NCI-H1417 treated with DMSO at 0.1 percent for 48 hours (cell line): ENCODE results near the gene CCDC91.

Source experiments
- DNase-seq: peaks from one replicate; lab custom pipeline; 2025; lab: John Stamatoyannopoulos, UW

The CCDC91 gene

GRCh38 chr12:28536088-28536487, 345.8 kb downstream of the CCDC91 start:
- no peak for DNase-seq

DNA sequence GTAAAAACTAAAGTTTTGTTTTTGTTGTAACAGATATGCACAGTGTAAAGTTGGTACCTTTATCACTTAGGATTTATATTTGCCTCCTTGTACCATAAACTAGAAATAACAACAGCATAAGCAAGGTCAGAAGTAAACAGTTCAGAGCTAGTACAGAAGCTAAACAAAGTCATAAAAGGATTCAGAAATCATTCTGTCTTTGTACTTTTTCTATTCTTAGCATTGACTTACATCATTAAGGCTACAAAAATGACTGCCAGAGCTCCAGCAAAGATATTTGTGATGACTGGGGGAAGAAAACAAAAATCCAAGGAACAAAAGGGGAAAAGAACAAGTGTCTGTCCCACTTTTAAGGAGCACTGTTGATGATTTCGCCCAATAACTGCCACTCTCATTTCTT, 347.2 kb downstream of the CCDC91 start:
- DNase-seq = no peak

GRCh38 chr12:28539691-28540323, 349.6 kb downstream of the CCDC91 start:
- no peak for DNase-seq

GRCh38 chr12:28540324-28540714, 350.1 kb downstream of the CCDC91 start:
- no peak for DNase-seq

- DNase-seq = no peak
These were observed 353.0 kb downstream of the CCDC91 start for GRCh38 chr12:28543021-28543890.

- DNase-seq = no peak
These were observed 360.8 kb downstream of the CCDC91 start for GRCh38 chr12:28550757-28551704.

- DNase-seq = no peak
These were observed 362.2 kb downstream of the CCDC91 start for GRCh38 chr12:28552251-28552970.

DNA sequence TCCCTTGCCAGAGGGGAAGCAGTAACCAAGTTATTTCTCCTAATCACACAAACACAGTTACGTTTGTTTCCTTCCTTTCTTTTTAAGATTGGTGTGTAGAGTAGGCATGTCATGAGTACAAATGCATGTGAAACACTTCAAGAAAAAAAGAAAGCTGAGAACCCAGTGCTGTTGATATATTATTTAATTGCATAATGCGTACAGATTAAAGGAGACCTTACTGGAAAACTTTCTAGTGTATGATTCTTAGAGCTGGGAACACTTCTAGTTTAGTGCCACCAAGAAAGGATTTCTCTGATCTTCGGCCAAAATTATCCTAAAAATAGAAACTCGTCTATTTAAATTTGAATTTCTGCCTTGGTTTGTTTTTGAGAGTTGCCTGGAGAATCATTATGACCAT, 365.5 kb downstream of the CCDC91 start:
- DNase-seq = no peak

- no peak for DNase-seq
These were observed 368.0 kb downstream of the CCDC91 start for GRCh38 chr12:28558250-28558649.

DNA sequence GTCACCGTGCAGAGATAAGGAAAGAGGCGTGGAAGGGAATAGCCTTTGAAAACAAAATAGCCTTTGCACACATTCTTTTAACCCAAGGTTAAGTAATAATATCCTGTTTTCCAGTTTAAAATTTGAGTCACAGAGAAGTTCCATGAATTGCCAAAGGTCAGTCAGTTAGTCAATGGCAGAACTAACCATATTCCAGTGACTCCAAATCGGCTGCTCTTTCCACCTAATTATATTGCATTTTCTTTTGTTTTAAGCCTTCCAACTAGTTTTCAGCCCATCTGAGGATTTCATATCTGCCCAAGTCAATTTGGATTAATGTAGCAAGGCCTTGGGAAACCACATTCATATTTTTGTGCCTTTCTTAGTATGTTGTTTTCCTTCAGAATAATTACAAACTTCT, 373.0 kb downstream of the CCDC91 start:
- DNase-seq = no peak

DNA sequence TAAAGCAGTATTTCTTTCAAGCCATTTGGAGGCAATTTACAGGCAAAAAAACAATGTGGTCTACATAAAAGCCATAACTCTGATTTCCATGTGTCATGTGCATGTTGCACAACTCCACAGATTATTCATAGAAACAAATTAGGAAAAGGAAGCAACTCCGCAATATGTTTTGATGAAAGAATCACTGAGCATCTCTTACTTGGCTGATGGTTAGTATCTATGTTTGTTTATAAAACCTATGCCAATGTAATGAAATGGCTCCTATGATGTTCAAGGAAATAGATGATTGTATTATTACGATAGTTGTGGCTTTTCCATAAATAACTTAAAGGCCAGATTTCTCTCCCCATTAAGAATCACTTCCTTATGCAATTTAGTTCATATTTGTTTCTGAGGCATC, 373.7 kb downstream of the CCDC91 start:
- DNase-seq = no peak

DNA sequence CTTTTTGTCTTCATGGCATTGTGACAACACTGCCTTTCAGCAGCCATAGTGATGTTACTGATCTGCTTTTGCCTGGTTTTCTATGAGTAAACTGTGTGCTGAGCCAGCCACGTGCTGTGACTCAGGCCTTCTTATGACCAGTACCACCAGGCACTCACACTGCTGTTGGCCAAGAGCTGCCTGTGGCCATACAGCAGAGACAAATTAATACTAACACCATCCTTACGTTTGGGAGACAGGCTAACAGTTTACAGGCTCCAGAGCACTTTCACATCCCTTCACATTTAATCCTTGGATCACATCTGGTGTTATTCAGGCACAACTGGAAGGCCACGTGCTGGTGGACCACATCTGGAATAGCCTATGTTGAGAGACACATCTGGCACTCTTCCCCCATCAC, 377.9 kb downstream of the CCDC91 start:
- DNase-seq = no peak

GRCh38 chr12:28568704-28569103, 378.4 kb downstream of the CCDC91 start:
- no peak for DNase-seq

- DNase-seq = no peak
These were observed 379.6 kb downstream of the CCDC91 start for GRCh38 chr12:28569698-28570411.

DNA sequence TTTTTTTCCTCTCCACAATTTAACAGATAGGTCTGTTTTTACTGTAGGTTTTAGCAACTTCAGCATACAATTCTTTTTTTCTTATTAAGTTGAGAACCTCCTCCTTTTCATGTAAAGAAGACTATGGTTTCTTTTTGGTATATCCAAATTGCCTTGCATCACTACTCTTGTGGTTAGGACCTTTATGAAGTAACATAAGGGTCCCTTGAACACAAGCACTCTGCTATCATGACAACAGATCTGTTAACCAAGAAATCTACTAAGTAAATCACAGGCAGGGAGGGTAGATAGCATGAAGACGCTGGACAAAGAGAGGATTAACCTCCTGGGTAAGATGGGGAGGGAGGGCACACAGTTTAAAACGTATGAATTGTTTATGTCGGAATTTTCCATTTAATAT, 380.6 kb downstream of the CCDC91 start:
- DNase-seq = no peak

GRCh38 chr12:28574746-28575592, 384.7 kb downstream of the CCDC91 start:
- no peak for DNase-seq

DNA sequence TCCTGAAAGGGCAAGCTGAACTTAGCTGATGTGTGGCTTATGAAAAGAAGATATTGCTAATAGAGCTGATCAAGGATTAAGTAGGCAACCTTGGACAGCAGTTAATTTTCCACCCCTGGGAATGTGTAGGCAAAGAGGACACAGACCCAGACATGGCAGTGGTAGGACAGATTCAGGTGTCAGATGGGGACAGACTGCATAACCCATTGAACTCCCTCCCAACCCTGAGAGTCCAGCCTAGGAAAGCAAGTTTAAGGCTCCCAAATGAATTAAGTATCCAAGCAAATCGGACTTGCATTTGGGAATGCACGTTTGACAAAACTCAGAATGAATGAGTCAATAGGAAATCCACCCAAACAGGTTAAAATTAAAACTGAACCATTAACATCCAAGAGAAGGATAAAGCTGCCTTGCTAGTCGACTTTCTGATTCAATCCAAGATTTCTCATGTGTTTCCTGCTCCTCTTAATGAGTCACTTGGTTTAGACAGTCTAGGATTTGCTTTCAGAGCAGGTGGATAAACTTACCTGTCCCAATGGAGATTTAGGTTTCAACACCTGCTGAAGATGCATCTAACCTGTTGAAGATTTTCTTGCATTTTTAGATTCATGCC, 385.4 kb downstream of the CCDC91 start:
- no peak for DNase-seq

DNA sequence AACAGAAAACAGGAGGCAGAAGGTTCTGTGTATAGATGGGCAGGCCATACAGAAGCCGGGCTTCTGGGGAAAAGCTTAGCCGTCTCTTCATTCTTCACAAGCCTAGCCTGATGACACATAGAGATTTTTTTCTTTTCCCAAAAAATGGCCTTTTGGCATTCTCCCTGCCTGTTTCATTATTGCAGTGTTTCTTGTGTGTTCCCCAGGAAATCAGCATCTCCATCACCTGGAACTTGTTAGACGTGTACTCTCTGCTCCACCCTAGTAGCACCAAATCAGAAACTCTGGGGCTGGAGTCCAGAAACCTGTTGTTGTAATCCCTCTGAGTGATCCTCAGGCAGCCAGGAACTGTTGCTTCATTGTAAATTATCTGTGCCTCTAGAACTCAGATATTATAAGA, 388.1 kb downstream of the CCDC91 start:
- DNase-seq = no peak

GRCh38 chr12:28578833-28579252, 388.6 kb downstream of the CCDC91 start:
- DNase-seq = no peak
